Measurements from ENCODE around the gene CD6. TPM values are rescaled to one million over a fixed set of nuclear protein-coding genes. Genes with fewer than 3 reads are reported as not detected.

The CD6 gene
- total and polyA plus RNA-seq, 4 donors = 1.2 to 3.1 (median 1.7) TPM

- H3K27me3 ChIP-seq (ENCODE audit: control insufficient read depth in 3 of 3, insufficient read depth in 3 of 3, low read length in 2 of 3) = no peaks in the 10 kb centered on the region
- peak; percentile 62 to 84 (median 62) for DNase-seq
- H3K36me3 ChIP-seq (ENCODE audit: control insufficient read depth in 4 of 4, insufficient read depth in 4 of 4, low read length in 4 of 4) = peaks cover 0 to 39% (median 7%) of the 10 kb centered on the region in 4 donors
- H3K4me3 ChIP-seq = no peak overlapping the region
- H3K9me3 ChIP-seq (ENCODE audit: control insufficient read depth in 4 of 4, insufficient read depth in 3 of 4, low read length in 3 of 4) = no peaks in the 10 kb centered on the region
- no peak for TF ChIP-seq CTCF (IDR thresholded peaks at IDR 0.05; ENCODE audit: control extremely low read depth, extremely low read depth)
- peak; percentile 42 for ATAC-seq (ENCODE audit: insufficient read depth, low FRiP score)
- H3K9ac ChIP-seq (ENCODE audit: insufficient read depth in 1 of 2, low read length in 2 of 2) = no peak overlapping the region
- 54 to 59% methylated on average over 9 of the region's 9 CpGs for WGBS, 2 donors
- H3K27ac ChIP-seq (ENCODE audit: low read depth in 1 of 2, low read length in 1 of 2) = peak overlapping the region in 1 of 2 donors; percentile 34
- H3K4me1 ChIP-seq (ENCODE audit: control insufficient read depth in 5 of 5, insufficient read depth in 5 of 5, low read length in 5 of 5) = peaks cover 0 to 24% (median 6%) of the 10 kb centered on the region in 5 donors
These were observed 28.4 kb upstream of the CD6 start for GRCh38 chr11:60942970-60943565.

DNA sequence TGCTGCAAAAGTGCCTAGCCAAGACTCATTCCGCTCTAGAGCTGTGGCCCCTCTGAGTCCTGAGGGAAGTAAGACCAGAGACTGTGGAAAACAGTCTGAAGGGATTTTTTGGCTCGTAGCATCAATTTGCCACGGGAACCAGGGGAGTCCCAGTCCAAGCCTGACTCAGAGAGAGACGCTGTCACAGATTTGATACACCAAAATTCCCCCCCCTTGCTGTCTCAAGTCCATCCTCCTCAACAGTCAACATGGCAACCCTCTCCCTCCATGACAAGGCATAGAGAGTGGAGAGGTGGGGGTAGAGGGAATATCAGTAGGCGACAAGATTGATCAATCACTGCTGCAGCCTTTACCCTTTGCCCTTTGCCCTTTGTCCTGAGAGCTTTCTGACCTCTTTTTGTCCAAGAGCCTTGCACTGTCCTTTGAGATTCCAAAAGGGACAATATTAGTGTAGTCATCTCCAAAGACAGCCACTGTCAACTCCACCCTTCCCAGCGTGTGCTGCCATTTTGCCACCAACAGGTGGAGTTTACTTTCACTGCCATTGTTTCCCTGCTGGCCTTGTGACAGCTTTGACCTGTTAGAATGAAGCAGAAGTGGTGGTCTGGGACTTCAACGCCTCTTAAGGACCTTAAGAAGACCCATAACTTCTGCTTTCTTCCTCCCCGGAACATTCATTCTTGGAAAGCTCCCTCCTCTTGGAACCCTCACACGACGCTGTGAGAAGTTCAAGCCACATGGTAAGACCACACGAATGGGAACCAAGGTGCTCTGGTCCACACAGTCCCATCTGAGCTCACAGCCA, 26.8 kb upstream of the CD6 start:
- no peak for TF ChIP-seq CTCF (IDR thresholded peaks at IDR 0.05; ENCODE audit: control extremely low read depth, extremely low read depth)
- Histone ChIP-seq H3K27me3 (ENCODE audit: control insufficient read depth in 3 of 3, insufficient read depth in 3 of 3, low read length in 2 of 3) (no peaks in the 10 kb centered on the region), H3K27ac (ENCODE audit: low read depth in 1 of 2, low read length in 1 of 2) (no peak overlapping the region), H3K4me3 (no peak overlapping the region), H3K36me3 (ENCODE audit: control insufficient read depth in 4 of 4, insufficient read depth in 4 of 4, low read length in 4 of 4) (peaks cover 0 to 34% (median 7%) of the 10 kb centered on the region in 4 donors), H3K9ac (ENCODE audit: insufficient read depth in 1 of 2, low read length in 2 of 2) (no peak overlapping the region), H3K4me1 (ENCODE audit: control insufficient read depth in 5 of 5, insufficient read depth in 5 of 5, low read length in 5 of 5) (peaks cover 0 to 18% (median 6%) of the 10 kb centered on the region in 5 donors), H3K9me3 (ENCODE audit: control insufficient read depth in 4 of 4, insufficient read depth in 3 of 4, low read length in 3 of 4) (no peaks in the 10 kb centered on the region)
- WGBS, 2 donors = 74 to 79% methylated on average over 11 of the region's 11 CpGs
- ATAC-seq (ENCODE audit: insufficient read depth, low FRiP score) (peak; percentile 17), DNase-seq (no peak)

DNA sequence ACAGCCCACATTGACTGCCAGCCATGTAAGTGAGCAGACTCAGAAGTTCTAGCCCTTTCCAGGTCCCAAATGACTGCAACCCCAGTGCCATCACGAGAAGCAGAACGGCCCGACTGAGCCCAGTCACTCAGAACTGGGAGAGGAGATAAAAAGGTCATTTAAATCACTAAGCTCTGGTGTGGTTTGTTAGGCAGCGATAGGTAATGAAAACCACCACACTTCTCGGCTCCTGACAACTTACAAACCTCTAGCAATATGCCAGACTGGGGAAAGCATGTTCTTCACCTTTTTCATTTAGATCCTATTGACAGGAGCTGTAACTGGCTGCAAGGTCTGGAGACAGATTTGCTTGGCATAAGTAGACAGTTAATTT, 26.2 kb upstream of the CD6 start:
- TF ChIP-seq CTCF (IDR thresholded peaks at IDR 0.05; ENCODE audit: control extremely low read depth, extremely low read depth) = no peak
- Histone ChIP-seq H3K27me3 (ENCODE audit: control insufficient read depth in 3 of 3, insufficient read depth in 3 of 3, low read length in 2 of 3) (peaks cover 0 to 3% (median 0%) of the 10 kb centered on the region in 3 donors), H3K27ac (ENCODE audit: low read depth in 1 of 2, low read length in 1 of 2) (no peak overlapping the region), H3K9me3 (ENCODE audit: control insufficient read depth in 4 of 4, insufficient read depth in 3 of 4, low read length in 3 of 4) (no peaks in the 10 kb centered on the region), H3K9ac (ENCODE audit: insufficient read depth in 1 of 2, low read length in 2 of 2) (no peak overlapping the region), H3K36me3 (ENCODE audit: control insufficient read depth in 4 of 4, insufficient read depth in 4 of 4, low read length in 4 of 4) (peaks cover 0 to 34% (median 7%) of the 10 kb centered on the region in 4 donors), H3K4me1 (ENCODE audit: control insufficient read depth in 5 of 5, insufficient read depth in 5 of 5, low read length in 5 of 5) (peaks cover 0 to 12% (median 6%) of the 10 kb centered on the region in 5 donors), H3K4me3 (no peak overlapping the region)
- WGBS, 2 donors = 88 to 95% methylated on average over 5 of the region's 5 CpGs
- DNase-seq = no peak
- ATAC-seq (ENCODE audit: insufficient read depth, low FRiP score) = no peak

Data from lung (tissue), 12 donors.